SJCRH30 (cell line): ENCODE data around the gene SCARB1. TPM values are rescaled to one million over a fixed set of nuclear protein-coding genes. Genes with fewer than 3 reads are reported as not detected.
A peak's percentile ranks its signal among the peaks of the same experiment; 100 is the strongest.

Experiments
- DNase-seq, 2 experiments: peaks; one replicate each; pipeline ENCODE4 v3.0.0-alpha.2; 2015 to 2020
- H3K27ac ChIP-seq: fragments of 250-450 bp; sonication (Bioruptor Pico); 2 replicates; pipeline ENCODE4 v1.5.1; 2020; ENCODE audit warnings: mild to moderate bottlenecking, moderate library complexity
- H3K27me3 ChIP-seq: fragments of 250-450 bp; sonication (Bioruptor Pico); 2 replicates; pipeline ENCODE4 v1.5.1; 2020; ENCODE audit warnings: mild to moderate bottlenecking, moderate library complexity
- H3K36me3 ChIP-seq: fragments of 250-450 bp; sonication (Bioruptor Pico); 2 replicates; pipeline ENCODE4 v1.5.1; 2020; ENCODE audit warnings: mild to moderate bottlenecking, moderate library complexity
- H3K4me1 ChIP-seq: fragments of 250-450 bp; sonication (Bioruptor Pico); 2 replicates; pipeline ENCODE4 v1.5.1; 2020; ENCODE audit warnings: mild to moderate bottlenecking, moderate library complexity
- H3K4me3 ChIP-seq: fragments of 250-450 bp; sonication (Bioruptor Pico); 2 replicates; pipeline ENCODE4 v1.5.1; 2020; ENCODE audit warnings: mild to moderate bottlenecking, moderate library complexity
- H3K9me3 ChIP-seq: fragments of 250-450 bp; sonication (Bioruptor Pico); replicated peaks from 2 replicates; pipeline ENCODE4 v1.5.1; 2020; ENCODE audit warnings: mild to moderate bottlenecking, moderate library complexity
- total RNA-seq: library from RNA; depleted of rRNA; stranded (reverse); fragments of >200 nt; shearing (Covaris generic); gene quantifications from 2 replicates; pipeline ENCODE4 v1.2.3, GENCODE V29; 2014

The SCARB1 gene
- total RNA-seq, 1 experiment from 2014 or later: 36.1 TPM

GRCh38 chr12:124861898-124862676 is 1.6 kb downstream of the SCARB1 start:
- Histone ChIP-seq H3K27ac (no peak overlapping the region), H3K4me1 (peaks cover 6% of the 10 kb centered on the region), H3K27me3 (no peaks in the 10 kb centered on the region), H3K36me3 (no peaks in the 10 kb centered on the region; the same call in 1 of the 2 replicates), H3K4me3 (peak overlapping the region; percentile 97), H3K9me3 (no peaks in the 10 kb centered on the region)
- no peak for DNase-seq

GRCh38 chr12:124861492-124861891 is 2.2 kb downstream of the SCARB1 start:
- peak; percentile 57 to 63 for DNase-seq
- no peaks in the 10 kb centered on the region; the same call in 1 of the 2 replicates for H3K36me3 ChIP-seq
- H3K4me1 ChIP-seq: peaks cover 6% of the 10 kb centered on the region
- no peaks in the 10 kb centered on the region for H3K27me3 ChIP-seq
- H3K9me3 ChIP-seq: no peaks in the 10 kb centered on the region
- H3K27ac ChIP-seq: no peak overlapping the region
- no peak overlapping the region for H3K4me3 ChIP-seq

DNA sequence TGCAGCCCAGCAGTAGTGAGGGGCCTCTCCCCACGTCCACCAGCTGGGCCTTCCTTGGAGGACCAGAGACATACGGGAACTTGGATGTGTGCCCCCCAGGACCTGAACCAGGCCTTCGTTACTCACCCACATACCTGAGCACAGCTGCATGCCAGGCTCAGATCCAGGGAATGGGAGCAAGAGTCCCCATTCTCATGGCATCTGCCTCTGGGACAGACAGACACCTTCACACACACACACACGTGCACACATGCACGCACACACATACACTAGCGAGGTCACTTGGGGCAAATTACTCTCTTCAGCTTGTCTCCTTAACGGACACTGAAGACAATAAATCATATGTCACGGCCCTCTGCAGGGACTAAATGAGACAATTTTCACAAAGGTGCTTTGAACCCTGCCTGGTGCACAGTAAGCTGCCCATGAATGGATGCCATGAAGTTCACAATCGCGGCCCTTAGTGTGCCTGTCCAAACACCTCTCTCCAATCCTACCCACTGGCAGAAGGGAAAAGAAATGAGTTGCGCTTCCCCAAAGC is 5.7 kb downstream of the SCARB1 start:
- Histone ChIP-seq H3K4me3 (no peak overlapping the region), H3K4me1 (peaks cover 3% of the 10 kb centered on the region; the same call in 1 of the 2 replicates), H3K36me3 (peaks cover 2% of the 10 kb centered on the region; the same call in 1 of the 2 replicates), H3K27ac (no peak overlapping the region), H3K9me3 (no peaks in the 10 kb centered on the region), H3K27me3 (no peaks in the 10 kb centered on the region)
- DNase-seq: no peak

DNA sequence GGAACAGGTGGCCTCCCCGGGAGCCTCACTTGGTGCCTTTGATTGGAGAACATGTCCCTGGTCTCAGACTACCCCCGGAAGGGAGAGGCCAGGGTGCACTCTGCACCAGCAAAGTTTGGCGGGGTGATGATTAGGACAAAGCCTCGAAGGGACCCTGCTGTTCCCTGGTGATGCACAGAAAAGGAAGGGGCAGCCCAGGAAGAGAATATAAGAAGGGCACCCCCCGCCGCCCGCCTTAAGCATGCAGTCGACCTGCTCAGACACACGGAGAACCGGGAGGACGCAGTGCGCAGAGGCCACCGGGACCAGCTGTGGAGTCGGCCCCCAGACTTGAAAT is 6.9 kb downstream of the SCARB1 start:
- no peak for DNase-seq
- H3K4me3 ChIP-seq: no peak overlapping the region

DNA sequence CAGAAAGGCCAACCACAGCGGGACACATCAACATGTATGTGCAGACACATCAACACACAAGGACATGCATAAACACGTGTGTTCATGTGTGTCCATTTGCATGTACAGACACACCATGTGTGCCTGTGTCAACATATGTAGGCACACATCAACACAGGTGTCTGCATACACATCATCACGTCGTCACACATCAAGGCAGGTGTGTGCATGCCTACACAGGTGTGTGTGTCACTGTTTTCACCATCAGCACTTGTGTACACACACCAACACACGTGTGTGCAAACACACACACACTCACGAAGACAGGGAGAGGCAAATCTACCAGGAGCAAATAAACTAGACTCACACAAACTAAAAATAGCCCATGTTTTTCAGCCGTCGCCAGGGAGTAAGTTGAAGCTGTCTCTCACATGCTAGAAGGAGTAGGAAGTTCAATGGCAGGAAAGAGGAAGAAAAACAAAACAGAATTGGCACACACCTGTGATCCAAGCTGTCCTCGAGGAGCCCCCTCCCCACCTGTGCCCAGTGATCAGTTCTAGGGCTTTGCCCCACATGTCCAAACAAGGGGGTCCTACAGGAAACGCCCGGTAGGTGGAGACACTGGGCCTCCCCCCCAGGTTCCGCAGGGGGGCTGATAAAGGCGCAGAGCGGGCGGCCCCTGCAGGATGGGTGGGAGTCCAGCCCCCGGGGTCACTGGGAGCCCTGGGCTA is 7.4 kb downstream of the SCARB1 start:
- no peaks in the 10 kb centered on the region for H3K4me1 ChIP-seq
- peaks cover 2% of the 10 kb centered on the region; the same call in 1 of the 2 replicates for H3K36me3 ChIP-seq
- H3K27ac ChIP-seq: no peak overlapping the region
- H3K9me3 ChIP-seq: no peaks in the 10 kb centered on the region
- H3K4me3 ChIP-seq: no peak overlapping the region
- no peaks in the 10 kb centered on the region for H3K27me3 ChIP-seq
- no peak for DNase-seq

More for the DNA sequence above, 6.9 kb downstream of the SCARB1 start:
- Histone ChIP-seq H3K4me1 (peaks cover 3% of the 10 kb centered on the region; the same call in 1 of the 2 replicates), H3K27me3 (no peaks in the 10 kb centered on the region), H3K9me3 (no peaks in the 10 kb centered on the region), H3K27ac (no peak overlapping the region), H3K36me3 (peaks cover 2% of the 10 kb centered on the region; the same call in 1 of the 2 replicates)

DNA sequence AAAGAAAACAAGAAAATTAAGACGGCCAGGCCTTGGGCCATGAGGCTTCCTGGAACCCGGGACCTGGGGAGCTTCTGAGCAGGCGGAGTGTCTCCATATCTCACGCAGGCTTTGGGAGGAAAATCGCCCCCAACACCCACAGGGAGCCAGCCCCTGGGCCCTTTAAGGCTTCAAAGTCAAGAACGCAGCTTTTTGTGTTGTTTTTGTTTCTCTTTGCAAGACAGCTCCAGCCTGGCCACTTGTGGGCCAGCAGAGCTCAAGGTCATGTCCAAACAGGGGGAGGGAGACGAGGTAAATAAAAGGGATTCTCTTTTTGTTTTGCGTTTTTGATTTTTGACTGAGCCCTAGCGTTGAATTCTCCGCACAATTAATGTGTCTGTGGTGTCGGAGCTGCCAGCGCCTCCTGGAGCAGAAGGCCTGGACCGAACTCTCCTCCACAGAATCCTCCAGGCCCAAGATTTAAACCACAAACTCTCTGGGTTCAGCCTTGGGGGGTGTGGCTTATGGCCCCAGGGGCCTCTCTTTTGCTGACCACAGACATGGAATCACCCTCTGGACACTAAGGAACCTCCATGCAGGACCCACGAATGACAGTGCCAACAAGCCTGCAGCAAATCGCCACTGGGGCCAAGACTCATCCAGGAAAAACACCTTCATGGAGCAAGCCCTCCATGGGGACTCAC is 8.2 kb downstream of the SCARB1 start:
- no peak for DNase-seq
- no peak overlapping the region for H3K27ac ChIP-seq
- no peaks in the 10 kb centered on the region for H3K9me3 ChIP-seq
- no peaks in the 10 kb centered on the region for H3K27me3 ChIP-seq
- H3K36me3 ChIP-seq: peaks cover 2% of the 10 kb centered on the region; the same call in 1 of the 2 replicates
- no peaks in the 10 kb centered on the region for H3K4me1 ChIP-seq
- H3K4me3 ChIP-seq: no peak overlapping the region

DNA sequence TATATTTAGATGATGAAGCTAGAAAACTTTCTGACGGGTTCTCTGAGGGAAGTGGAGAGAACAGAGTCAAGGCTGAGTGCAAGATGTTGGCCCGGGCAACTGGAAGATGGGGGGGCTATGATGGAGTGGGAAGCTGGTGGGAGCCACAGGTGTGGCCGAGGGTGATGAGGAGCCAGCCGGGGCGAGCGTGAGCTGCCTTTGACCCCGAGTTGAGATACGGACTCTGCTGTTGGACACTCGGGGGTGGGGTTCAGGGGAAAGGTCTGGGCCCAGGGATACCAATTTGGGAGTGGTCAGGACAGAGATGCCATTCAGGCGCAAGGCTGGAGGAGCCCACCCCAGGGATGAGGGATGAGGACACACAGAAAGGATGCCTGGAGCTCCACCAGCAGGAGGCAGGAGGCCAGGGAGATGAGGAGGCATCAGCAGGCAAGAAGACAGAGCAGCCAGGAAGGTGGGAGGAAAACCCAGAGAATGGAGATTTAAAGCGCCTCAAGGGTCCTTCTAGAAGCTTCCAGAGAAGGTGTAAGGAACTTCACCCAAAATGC is 9.0 kb downstream of the SCARB1 start:
- Histone ChIP-seq H3K9me3 (no peaks in the 10 kb centered on the region), H3K36me3 (peaks cover 2% of the 10 kb centered on the region; the same call in 1 of the 2 replicates), H3K4me3 (no peak overlapping the region), H3K27me3 (no peaks in the 10 kb centered on the region), H3K4me1 (no peaks in the 10 kb centered on the region), H3K27ac (no peak overlapping the region)
- DNase-seq: no peak

- Histone ChIP-seq H3K27me3 (no peaks in the 10 kb centered on the region), H3K4me1 (no peaks in the 10 kb centered on the region), H3K36me3 (0 out of 2 replicates have a peak, but pooled peaks cover 2% of the 10 kb centered on the region), H3K4me3 (no peak overlapping the region), H3K9me3 (no peaks in the 10 kb centered on the region), H3K27ac (no peak overlapping the region)
- no peak for DNase-seq
Measured at GRCh38 chr12:124853781-124854636, 9.7 kb downstream of the SCARB1 start.

DNA sequence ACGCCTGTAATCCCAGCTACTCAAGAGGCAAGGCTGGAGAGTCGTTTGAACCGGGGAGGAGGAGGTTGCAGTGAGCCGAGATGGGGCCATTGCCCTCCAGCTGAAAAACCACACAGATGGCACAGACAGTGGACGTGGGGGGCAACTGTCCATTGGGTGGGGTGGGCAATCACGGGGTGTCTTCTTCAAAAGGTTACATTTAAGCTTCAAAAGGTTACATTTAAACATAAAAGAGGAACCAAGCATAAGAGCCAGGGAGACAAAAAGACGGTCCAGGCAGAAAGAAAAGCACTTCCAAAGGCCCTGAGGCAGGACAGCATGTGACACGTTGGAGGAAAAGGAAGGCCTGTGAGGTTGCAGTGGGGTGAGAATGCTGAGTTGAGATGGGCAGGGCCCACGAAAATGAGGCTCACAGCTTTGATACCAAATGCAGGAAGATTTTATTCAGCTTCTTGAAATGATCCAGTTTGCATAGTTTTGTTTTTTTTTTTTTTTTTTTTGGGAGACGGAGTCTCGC is 10.7 kb downstream of the SCARB1 start:
- Histone ChIP-seq H3K27me3 (no peaks in the 10 kb centered on the region), H3K9me3 (no peaks in the 10 kb centered on the region), H3K27ac (no peak overlapping the region), H3K4me1 (no peaks in the 10 kb centered on the region), H3K36me3 (0 out of 2 replicates have a peak, but pooled peaks cover 2% of the 10 kb centered on the region), H3K4me3 (no peak overlapping the region)
- DNase-seq: no peak

DNA sequence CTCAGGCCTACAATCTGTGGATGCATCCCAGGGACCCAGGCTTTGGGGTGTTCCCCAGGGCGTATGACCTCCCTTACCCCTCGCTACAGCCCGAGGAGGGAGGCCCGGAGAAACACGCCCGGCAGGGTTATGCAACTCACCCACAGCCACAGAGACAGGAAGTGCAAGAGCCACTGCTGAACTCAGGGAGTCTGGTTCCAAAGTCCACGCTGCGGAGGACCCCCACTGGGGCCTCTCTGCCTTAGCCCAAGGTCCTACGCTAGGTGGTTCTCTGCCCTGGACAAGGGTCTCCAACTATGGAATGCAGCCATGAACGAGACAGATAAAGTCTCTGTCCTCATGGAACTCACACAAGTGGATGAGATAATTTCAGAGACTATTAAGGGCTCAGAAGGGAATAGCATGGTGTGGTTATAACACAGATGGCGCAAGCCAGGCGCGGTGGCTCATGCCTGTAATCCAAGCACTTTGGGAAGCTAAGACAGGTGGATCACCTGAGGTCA is 11.3 kb downstream of the SCARB1 start:
- no peak for DNase-seq
- Histone ChIP-seq H3K36me3 (0 out of 2 replicates have a peak, but pooled peaks cover 2% of the 10 kb centered on the region), H3K4me1 (no peaks in the 10 kb centered on the region), H3K27ac (no peak overlapping the region), H3K9me3 (no peaks in the 10 kb centered on the region), H3K4me3 (no peak overlapping the region), H3K27me3 (no peaks in the 10 kb centered on the region)

DNA sequence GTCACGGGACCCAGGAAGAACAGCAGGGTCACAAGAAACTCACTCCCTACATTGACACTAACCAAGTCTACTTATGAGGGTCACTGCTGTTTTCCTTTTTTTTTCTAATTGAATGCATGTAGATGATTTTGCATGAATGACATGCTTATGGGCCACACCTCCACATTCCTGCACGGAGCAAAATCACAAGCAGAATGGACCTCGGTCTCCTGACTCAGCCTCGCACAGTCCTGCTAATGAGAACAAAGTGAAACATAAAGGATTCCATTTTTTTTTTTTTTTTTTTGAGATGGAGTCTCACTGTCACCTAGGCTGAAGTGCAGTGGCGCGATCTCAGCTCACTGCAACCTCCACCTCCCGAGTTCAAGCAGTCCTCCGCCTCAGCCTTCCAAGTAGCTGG is 12.3 kb downstream of the SCARB1 start:
- no peaks in the 10 kb centered on the region for H3K4me1 ChIP-seq
- no peaks in the 10 kb centered on the region for H3K27me3 ChIP-seq
- H3K27ac ChIP-seq: no peak overlapping the region
- no peaks in the 10 kb centered on the region for H3K9me3 ChIP-seq
- DNase-seq: no peak
- 0 out of 2 replicates have a peak, but pooled peaks cover 2% of the 10 kb centered on the region for H3K36me3 ChIP-seq
- H3K4me3 ChIP-seq: no peak overlapping the region

GRCh38 chr12:124849382-124849781 is 14.3 kb downstream of the SCARB1 start:
- Histone ChIP-seq H3K27ac (no peak overlapping the region), H3K36me3 (no peaks in the 10 kb centered on the region), H3K4me1 (no peaks in the 10 kb centered on the region), H3K27me3 (no peaks in the 10 kb centered on the region), H3K4me3 (no peak overlapping the region), H3K9me3 (no peaks in the 10 kb centered on the region)
- no peak for DNase-seq

GRCh38 chr12:124848621-124849380 is 14.9 kb downstream of the SCARB1 start:
- no peak for DNase-seq
- no peak overlapping the region for H3K27ac ChIP-seq
- no peaks in the 10 kb centered on the region for H3K4me1 ChIP-seq
- H3K4me3 ChIP-seq: no peak overlapping the region
- H3K9me3 ChIP-seq: no peaks in the 10 kb centered on the region
- no peaks in the 10 kb centered on the region for H3K27me3 ChIP-seq
- H3K36me3 ChIP-seq: no peaks in the 10 kb centered on the region
